AG04450 (cell line): ENCODE measurements around the gene PLEKHG3. TPM values are rescaled to one million over a fixed set of nuclear protein-coding genes. Genes with fewer than 3 reads are reported as not detected.
A peak's percentile ranks its signal among the peaks of the same experiment; 100 is the strongest.

Source experiments
- CTCF ChIA-PET: fragments of 300-600, 350-600 bp; formaldehyde crosslinking; extraction: SDS; loops from one replicate; lab custom pipeline; 2022; ENCODE audit warnings: antibody characterized with exemption, inconsistent platforms; lab: Charles Lee
- POLR2A ChIA-PET: fragments of 350-600 bp; formaldehyde crosslinking; extraction: SDS; loops from one replicate; lab custom pipeline; 2021; ENCODE audit warnings: antibody characterized with exemption, inconsistent platforms; lab: Yijun Ruan, JAX
- DNase-seq: peaks from one replicate; pipeline ENCODE4 v3.0.0-alpha.2; 2011; ENCODE audit warnings: low read depth, low spot score
- H3K27ac ChIP-seq: one replicate; pipeline ENCODE4 v1.5.1; 2012; ENCODE audit warnings: low read depth, low read length, control low read depth
- H3K27me3 ChIP-seq: one replicate; pipeline ENCODE4 v1.6.0; 2012; ENCODE audit warnings: low read length; ENCODE audit not compliant: control insufficient read depth, insufficient read depth
- H3K4me3 ChIP-seq: 2 replicates; pipeline ENCODE4 v1.5.1; 2011; ENCODE audit warnings: mild to moderate bottlenecking, low read depth, low read length, control low read depth
- H3K9me3 ChIP-seq: 2 replicates; pipeline ENCODE4 v1.5.1; 2012; ENCODE audit warnings: low read length; ENCODE audit not compliant: control insufficient read depth, insufficient read depth
- polyA plus RNA-seq: library from polyadenylated mRNA; depleted of rRNA; stranded (reverse); fragments of >200 nt; gene quantifications from 2 replicates; pipeline ENCODE4 v1.2.3, GENCODE V29; 2011
- TF ChIP-seq, protein P1 (sequence below): IDR thresholded peaks from 2 replicates; pipeline ENCODE4 v1.5.1; 2011; ENCODE audit warnings: low read depth, low read length, control low read depth, inconsistent platforms

Gene PLEKHG3
- polyA plus RNA-seq, 1 experiment: 6.6 TPM

- Histone ChIP-seq H3K27ac (no peak overlapping the region), H3K4me3 (no peak overlapping the region), H3K9me3 (peaks cover 3% of the 10 kb centered on the region; the same call in 1 of the 2 replicates), H3K27me3 (no peaks in the 10 kb centered on the region)
- POLR2A ChIA-PET: interaction anchor here (1.5 kb wide), 1 partner anchor 154 kb away, joined by 4 read pairs; the partner anchor contains the start of gene ZBTB1
- CTCF ChIA-PET: no interaction called here
- no peak for DNase-seq
- TF ChIP-seq, protein P1, sequence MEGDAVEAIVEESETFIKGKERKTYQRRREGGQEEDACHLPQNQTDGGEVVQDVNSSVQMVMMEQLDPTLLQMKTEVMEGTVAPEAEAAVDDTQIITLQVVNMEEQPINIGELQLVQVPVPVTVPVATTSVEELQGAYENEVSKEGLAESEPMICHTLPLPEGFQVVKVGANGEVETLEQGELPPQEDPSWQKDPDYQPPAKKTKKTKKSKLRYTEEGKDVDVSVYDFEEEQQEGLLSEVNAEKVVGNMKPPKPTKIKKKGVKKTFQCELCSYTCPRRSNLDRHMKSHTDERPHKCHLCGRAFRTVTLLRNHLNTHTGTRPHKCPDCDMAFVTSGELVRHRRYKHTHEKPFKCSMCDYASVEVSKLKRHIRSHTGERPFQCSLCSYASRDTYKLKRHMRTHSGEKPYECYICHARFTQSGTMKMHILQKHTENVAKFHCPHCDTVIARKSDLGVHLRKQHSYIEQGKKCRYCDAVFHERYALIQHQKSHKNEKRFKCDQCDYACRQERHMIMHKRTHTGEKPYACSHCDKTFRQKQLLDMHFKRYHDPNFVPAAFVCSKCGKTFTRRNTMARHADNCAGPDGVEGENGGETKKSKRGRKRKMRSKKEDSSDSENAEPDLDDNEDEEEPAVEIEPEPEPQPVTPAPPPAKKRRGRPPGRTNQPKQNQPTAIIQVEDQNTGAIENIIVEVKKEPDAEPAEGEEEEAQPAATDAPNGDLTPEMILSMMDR: no peak
These were observed 44.9 kb upstream of the PLEKHG3 start for GRCh38 chr14:64659366-64659765.

DNA sequence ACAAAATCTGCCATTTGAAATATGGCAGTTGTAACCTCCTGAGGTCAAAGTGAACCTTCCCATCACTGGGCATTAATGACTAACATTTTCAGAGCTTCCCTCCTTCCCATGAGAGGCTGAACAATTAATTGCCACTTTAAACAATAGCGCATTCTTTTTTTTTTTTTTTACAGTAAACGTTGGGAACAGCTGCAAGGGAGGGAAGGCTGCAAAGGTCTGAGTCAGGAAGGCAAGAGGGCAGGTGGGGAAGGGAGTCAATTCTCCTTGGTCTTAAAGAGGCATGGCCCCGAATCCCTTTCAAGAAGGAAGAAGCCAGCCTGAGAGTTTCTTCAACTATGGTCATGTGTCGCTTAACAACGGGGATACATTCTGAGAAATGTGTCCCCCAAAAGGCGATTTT is 41.0 kb upstream of the PLEKHG3 start:
- ChIA-PET POLR2A (interaction anchor here (0.6 kb wide), 1 partner anchor 42 kb away, joined by 3 read pairs; no protein-coding TSS in a partner anchor), CTCF (no interaction called here)
- no peak overlapping the region for H3K4me3 ChIP-seq
- H3K27me3 ChIP-seq: no peaks in the 10 kb centered on the region
- no peak overlapping the region for H3K27ac ChIP-seq
- TF ChIP-seq, protein P1: no peak
- peaks cover 2% of the 10 kb centered on the region; the same call in 1 of the 2 replicates for H3K9me3 ChIP-seq
- DNase-seq: no peak

DNA sequence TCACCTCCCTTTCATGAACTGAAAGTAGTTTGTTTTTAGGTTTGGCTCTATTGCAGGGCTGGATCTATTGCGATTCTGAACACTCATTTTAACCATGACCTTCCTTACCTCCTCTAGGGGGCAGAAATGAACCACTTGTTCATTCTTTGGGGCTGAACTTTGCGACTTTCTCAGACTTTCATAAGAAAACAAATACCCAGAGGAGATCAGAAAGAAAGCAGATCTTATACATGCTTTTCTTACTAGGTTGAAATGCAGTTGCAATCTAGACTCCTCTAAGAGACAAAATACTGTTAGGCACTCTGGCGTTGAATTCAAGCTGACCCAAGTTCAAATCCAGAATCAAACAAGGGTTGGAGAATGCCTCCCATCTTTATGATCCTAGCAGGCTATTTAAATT is 32.6 kb upstream of the PLEKHG3 start:
- POLR2A ChIA-PET: interaction anchor here (0.6 kb wide), 1 partner anchor 132 kb away, joined by 3 read pairs; no protein-coding TSS in a partner anchor
- CTCF ChIA-PET: interaction anchor here (0.7 to 8.2 kb wide), 19 partner anchors 9 to 328 kb away, joined by 3 to 95 read pairs (median 3); no protein-coding TSS in a partner anchor

DNA sequence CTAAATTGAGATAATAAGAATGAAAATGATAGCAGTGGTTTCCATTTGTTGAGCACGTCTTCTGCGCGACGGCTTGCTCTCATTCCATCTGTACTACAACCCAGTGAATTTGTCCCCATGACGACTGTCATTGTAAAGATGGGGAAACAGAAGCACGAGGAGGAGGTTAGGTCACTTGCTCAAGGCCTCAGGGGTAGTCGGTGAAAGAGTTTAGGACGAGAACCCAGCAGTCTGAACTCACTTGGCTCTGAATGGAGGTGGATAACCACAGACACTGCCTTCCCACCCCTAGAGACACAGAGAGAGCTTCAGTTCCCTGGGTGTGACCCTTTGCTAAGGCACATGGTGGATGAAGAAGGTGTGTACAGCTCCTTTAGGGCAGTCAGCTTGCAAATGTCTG is 30.9 kb upstream of the PLEKHG3 start:
- Histone ChIP-seq H3K9me3 (no peaks in the 10 kb centered on the region), H3K27ac (no peak overlapping the region), H3K4me3 (no peak overlapping the region), H3K27me3 (peaks cover 11% of the 10 kb centered on the region)
- ChIA-PET CTCF (interaction anchor here (1.8 to 8.2 kb wide), 2 partner anchors 133 to 218 kb away, joined by 4 to 95 read pairs; partner anchors contain the start of gene HSPA2), POLR2A (no interaction called here)
- no peak for DNase-seq
- TF ChIP-seq, protein P1: no peak

More for the DNA sequence above, 32.6 kb upstream of the PLEKHG3 start:
- DNase-seq: peak; percentile 39
- H3K27me3 ChIP-seq: peaks cover 7% of the 10 kb centered on the region
- H3K27ac ChIP-seq: no peak overlapping the region
- no peak overlapping the region for H3K4me3 ChIP-seq
- H3K9me3 ChIP-seq: no peaks in the 10 kb centered on the region
- TF ChIP-seq, protein P1: peak; percentile 89

DNA sequence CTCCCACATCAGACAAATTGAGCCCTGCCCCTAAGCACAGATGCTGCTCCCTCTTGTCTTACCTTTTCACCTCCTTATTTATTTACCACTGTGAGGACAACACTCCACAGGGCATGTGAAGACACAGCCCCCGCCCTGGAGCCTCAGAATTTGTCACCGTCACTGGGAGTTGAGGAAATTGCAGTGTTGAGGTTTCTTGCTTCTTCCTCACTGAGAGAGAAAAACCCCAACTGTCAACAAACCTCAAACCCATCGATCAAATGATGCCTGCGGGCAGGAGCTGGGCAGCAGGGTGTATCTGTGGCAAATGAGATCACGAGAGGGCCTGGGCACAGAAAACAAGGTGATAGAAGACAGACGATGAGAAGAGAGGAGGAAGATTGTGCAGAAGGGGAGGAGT is 30.5 kb upstream of the PLEKHG3 start:
- Histone ChIP-seq H3K27ac (no peak overlapping the region), H3K4me3 (no peak overlapping the region), H3K9me3 (no peaks in the 10 kb centered on the region), H3K27me3 (peaks cover 11% of the 10 kb centered on the region)
- ChIA-PET CTCF (interaction anchor here (0.8 to 8.2 kb wide), 3 partner anchors 91 to 218 kb away, joined by 3 to 95 read pairs (median 4); partner anchors contain the start of gene HSPA2), POLR2A (interaction anchor here (0.7 kb wide), 1 partner anchor 54 kb away, joined by 5 read pairs; no protein-coding TSS in a partner anchor)
- TF ChIP-seq, protein P1: no peak
- DNase-seq: no peak
